NCI-H2029 (cell line): ENCODE data around the gene MBD3.
A peak's percentile ranks its signal among the peaks of the same experiment; 100 is the strongest.

Experiments used
- DNase-seq: peaks from one replicate; lab custom pipeline; 2025; lab: John Stamatoyannopoulos, UW

The MBD3 gene

GRCh38 chr19:1598777-1599459, 6.3 kb upstream of the MBD3 start:
- no peak for DNase-seq

DNA sequence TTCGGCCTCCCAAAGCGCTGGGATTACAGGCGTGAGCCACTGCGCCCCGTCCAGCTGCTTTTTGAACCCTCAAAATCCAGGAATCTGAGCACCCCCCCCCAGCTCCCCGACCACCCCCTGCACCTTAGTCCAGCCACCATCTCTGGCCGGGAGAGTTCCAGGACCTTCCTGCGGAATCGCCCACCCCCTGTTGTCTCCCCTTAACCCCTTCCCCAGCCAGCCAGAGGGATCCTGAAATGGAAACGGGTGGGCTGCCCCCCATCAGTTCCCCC, 772 bp upstream of the MBD3 start:
- DNase-seq = no peak

GRCh38 chr19:1592024-1592754, 476 bp downstream of the MBD3 start:
- DNase-seq = peak; percentile 86

DNA sequence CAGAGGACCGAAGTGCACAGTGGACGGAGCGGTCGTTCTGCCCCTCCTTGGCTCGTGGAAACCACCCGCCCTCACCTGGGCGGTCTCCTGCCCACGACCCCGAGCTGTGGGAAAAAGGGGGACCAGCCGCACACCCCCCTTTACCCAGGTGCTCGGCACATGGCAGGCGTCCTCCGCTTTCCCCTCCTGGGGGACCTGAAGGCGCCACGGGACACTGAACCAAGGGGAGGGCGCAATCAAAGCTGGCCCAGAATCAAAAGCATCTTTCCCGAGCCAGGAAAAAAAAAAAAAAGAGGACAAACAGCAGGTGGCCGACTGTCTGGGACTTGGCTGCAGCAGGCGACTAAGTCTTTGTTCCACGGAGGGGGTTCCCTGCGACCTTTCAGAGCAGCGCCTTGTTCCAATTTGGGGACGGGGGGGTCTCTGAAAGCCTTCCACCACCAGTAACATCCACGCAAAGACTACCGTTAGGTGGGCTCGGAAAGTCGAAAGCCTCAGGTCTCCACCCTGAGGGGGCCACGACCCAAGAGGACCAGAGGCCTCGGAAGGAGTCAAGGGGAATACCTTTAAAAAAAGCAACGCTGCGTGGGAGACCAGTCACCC, 1.1 kb downstream of the MBD3 start:
- DNase-seq = peak; percentile 75

GRCh38 chr19:1590641-1591397, 1.8 kb downstream of the MBD3 start:
- DNase-seq = no peak

DNA sequence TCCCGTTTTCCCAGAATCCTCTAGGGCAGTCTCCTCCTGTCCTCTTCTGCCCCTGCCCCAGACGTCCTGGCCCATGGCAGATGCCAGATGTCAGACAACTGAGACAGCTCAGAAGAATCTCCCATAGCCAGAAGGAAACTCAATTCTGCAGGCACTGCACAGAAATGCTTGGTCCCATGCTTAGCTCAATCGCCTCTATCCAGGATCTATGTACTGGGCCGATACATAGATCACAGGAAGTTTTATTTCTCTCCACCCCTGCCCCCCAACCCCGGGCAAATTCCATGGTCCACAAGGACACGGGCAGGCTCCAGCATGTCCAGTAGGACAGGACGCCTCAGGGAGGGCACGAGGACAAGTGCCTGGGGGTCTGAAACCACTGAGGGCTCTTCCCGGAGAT, 4.8 kb downstream of the MBD3 start:
- DNase-seq = no peak

DNA sequence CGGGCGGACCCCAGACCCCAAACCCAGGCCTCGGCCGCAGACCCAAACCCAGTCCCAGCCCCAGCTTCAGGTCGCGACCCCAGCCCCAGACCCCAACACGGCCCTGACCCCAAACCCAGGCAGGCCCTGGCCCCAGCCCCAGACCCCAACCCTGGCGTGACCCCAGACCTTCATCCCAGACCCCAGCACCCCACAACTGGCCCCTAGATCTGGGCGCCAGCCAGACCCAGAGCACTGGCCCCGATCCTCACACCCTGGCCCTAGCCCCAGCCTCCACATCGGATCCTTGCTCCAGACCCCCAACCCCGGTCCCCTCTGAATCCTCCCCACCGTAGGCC, 7.5 kb downstream of the MBD3 start:
- no peak for DNase-seq

DNA sequence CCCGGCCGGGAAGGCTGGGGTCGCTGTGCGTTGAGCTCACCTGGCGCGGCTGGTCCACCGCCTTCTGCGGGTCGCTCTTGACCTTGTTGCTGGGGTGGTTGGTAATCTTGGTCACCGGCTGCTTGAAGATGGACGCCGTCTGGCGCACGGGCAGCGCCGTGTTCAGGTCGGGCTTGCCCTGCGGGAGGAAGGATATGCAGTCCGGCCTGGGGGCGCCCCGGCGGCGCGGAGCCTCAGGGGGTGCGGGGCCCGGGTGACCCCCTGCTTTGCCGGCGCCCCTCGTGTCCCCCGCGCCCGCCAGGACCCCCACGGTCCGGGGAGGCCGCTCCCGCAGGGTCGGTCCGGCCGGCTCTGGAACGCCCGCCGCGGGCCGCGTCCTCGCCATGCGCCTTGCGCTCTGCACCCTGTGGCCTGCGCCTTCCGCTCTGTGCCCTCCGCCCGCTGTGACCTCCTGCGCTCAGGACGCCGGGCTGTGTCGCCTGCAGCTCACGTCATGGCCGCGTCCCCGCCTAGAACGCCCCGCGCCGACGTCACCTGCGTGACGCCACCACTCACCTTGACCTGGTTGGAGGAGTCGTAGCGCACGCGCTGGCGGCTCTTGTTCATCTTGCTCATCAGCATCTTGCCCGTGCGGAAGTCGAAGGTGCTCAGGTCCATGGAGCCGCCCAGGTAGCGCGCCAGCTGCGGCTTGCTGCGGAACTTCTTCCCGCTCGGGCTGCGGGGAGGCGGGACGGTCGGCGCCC, 8.0 kb downstream of the MBD3 start:
- no peak for DNase-seq

DNA sequence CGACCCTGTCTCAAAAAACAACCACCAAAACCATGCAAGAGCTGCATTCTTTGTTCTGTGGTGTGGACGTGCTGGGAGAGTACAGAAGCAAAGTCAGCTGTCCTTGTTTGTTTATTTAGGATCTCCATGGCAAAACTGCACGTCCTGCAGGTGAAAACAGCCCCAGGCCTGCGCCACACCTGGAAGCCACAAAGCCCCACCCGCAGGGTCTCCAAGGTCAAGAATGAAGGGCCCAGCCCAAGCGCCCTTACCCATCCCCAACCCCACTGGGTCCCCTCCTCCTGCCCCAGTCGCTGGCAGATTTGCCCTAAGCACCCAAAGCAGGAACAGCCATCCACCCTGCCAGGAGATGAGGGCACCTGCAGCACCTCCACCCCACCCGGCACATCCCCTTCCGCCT, 10.5 kb downstream of the MBD3 start:
- peak; percentile 64 for DNase-seq

DNA sequence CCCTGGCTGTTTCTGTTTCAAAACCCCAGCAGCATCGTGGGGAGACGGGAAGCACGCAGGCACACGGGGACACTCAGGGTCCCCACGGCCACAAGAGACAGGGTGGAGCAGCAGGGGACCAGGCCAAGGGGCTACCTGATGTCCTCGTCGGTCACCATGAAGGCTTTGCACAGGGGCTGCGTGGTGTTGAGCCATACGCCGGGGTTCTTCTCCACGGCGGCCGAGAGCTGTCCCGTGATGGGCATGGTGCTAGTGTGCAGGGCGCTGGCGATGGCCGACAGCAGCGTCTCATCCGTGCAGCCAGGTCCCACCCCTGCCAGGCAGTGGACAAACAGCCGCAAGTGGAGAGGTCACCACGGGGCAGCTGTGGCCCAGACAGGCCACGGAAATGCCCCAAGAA, 11.7 kb downstream of the MBD3 start:
- DNase-seq = no peak

GRCh38 chr19:1580382-1580781, 12.3 kb downstream of the MBD3 start:
- no peak for DNase-seq

DNA sequence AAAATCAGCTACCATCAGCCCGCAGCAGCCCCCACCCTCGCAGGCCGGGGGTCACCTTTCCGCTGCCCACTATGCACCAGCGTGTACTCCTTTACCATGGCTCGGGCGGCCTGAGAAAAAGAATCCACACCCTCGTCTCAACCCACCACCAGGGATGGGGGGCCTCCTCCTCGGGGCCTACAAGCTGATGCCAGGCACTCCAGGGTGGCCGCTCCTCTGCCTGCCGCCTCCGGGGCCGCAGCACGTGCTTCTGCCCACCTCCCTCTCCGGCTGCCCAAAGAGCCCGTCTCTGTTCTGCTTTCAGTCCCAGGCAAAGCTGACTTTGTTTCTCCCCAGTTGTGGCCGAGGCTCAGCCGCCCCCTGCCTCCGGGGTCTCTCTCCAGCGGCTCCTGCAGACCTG, 13.4 kb downstream of the MBD3 start:
- DNase-seq = no peak

- DNase-seq = peak; percentile 56
Observed at GRCh38 chr19:1577929-1578618, 14.6 kb downstream of the MBD3 start.

- DNase-seq = peak; percentile 76
Observed at GRCh38 chr19:1577090-1577928, 15.4 kb downstream of the MBD3 start.

DNA sequence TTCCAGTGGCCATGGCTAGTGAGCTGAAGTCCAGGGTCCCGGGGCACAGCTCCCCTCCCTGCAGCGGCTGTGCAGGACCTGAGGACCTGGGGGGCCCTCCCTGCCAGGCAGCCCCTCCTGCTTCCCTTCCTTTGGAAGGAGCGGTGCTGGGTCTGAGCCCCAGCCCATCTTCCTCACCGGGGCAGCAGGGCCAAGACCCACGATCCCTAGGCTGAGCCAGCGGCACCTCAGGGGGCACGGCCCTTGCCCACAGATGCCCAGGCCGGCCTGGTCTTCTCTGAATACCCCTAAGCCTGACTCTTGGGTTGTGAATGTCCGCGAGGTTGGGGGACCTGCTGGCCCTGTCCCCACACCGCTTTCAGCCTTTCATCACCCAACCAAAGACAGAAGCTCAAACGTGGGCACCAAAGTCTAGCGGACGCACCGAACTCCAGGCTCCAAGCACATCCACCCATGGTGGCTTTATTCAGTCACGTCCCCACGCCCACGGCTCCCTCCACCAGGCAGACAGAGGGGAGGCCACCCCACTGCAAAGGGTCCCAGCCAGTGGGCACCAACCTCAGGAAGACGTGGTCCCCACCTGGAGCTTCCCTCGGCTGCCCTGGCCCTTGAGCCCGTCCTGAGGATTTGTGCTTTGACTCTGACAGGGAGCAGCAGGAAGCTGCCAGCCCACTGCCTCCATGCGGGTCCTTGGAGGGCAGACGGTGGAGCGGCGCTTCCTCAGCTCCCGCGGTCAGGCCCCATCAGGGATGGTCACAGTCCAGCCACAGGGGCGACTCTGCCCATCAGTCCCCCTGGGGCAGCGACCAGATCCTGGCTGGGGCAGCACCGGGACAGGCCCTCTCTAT, 16.2 kb downstream of the MBD3 start:
- DNase-seq = no peak

DNA sequence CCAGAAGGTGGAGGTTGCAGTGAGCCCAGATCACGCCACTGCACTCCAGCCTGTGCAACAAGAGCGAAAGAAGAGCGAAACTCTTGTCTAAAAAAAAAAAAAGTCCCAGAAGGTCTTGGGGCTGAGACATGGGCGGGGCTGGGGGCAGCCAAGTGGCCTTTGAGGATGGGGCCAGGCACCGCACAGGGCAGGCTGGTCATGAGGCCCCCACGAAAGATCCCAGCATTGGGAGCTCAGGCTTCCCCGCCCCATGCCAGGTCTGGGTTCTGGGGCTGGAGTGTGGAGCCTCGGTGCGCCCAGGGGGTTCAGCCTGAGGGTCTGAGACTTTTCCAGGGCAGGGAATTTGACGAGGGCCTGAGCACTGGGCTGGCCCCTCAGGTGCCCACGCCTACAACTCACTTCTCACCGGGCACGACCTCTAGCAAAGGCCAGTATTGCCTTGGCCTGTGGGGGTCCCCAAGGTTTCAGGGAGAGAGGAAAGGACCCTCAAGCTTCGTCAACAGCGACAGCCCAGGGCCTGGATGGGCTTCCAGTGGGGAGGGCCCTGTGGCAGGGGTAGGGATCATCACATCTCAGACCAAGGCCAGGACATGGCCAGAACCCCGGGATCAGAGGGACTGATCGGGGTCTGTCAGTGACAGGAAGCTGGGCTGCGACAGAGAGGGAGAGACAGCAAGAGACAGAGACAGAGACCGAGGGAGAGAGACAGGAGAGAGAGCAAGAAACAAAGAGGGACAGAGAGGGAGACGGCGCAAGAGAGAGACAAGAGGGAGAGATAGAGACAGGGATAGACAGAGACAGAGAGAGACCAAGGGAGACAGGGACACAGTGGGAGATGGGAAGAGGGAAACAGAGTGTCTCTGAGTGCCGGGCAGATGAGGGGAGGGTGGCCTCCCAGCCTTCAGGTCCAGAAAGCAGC, 17.1 kb downstream of the MBD3 start:
- DNase-seq = no peak

- DNase-seq = no peak
Observed at GRCh38 chr19:1574354-1575136, 18.1 kb downstream of the MBD3 start.

- no peak for DNase-seq
Observed at GRCh38 chr19:1572795-1573194, 19.9 kb downstream of the MBD3 start.
